HL-60 (cell line): Measurements from ENCODE around the gene PPP3CA.

Experiments
- DNase-seq, 2 experiments: peaks; one replicate each; pipeline ENCODE4 v3.0.0-alpha.2; 2010 to 2020; ENCODE audit warnings: low read depth in 1 of 2, low spot score in 1 of 2
- H3K27ac ChIP-seq: fragments of 250-450 bp; sonication (Bioruptor Pico); replicated peaks from 2 replicates; pipeline ENCODE4 v1.5.1; 2020; ENCODE audit warnings: mild to moderate bottlenecking, moderate library complexity
- H3K27me3 ChIP-seq: fragments of 250-450 bp; sonication (Bioruptor Pico); 2 replicates; pipeline ENCODE4 v1.5.1; 2021; ENCODE audit warnings: mild to moderate bottlenecking, moderate library complexity; ENCODE audit not compliant: insufficient read depth, poor library complexity, severe bottlenecking
- H3K4me3 ChIP-seq: replicated peaks from 2 replicates; pipeline ENCODE4 v1.5.1; 2011; ENCODE audit warnings: mild to moderate bottlenecking, control low read depth, low read length; ENCODE audit not compliant: insufficient read depth
- GABPA ChIP-seq: IDR thresholded peaks from 2 replicates; pipeline ENCODE4 v1.6.1; 2012; ENCODE audit warnings: low read depth
- POLR2AphosphoS5 ChIP-seq: IDR thresholded peaks from 2 replicates; pipeline ENCODE4 v1.6.1; 2012; ENCODE audit warnings: low read depth
- SPI1 ChIP-seq: IDR thresholded peaks from 2 replicates; pipeline ENCODE4 v1.6.1; 2012; ENCODE audit warnings: low read depth, mild to moderate bottlenecking, borderline replicate concordance
- TF ChIP-seq, protein P1 (sequence below): IDR thresholded peaks from 2 replicates; pipeline ENCODE4 v1.6.1; 2012; ENCODE audit warnings: low read depth; ENCODE audit not compliant: insufficient replicate concordance
- TF ChIP-seq, protein P2 (sequence below): IDR thresholded peaks from one replicate; pipeline ENCODE4 v1.5.1; 2011; ENCODE audit warnings: low read length, control low read depth, inconsistent platforms; ENCODE audit not compliant: insufficient read depth

Gene PPP3CA

DNA sequence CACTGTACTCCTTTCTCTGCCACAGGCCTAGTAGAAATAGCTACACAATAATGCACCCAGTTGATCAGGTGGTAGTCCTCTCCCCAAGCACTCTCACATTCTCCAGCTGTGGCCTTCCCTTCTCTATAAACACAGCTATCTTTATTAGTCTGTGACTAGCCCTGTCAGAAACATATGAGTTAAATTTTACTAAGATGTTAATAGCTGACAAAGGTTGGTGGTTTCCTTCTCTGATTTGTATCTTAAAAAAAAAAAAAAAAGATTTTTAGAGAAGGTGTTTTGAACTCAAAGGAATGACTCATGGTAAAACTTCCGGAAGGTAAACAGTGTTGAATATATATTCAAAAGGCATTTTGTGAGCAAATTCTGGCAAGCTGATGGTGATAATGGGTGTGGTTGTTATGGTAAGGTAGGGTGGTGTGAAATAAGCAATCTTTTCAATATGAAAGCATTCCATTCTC lies 327.4 kb downstream of the PPP3CA start:
- DNase-seq: no peak
- H3K27me3 ChIP-seq: no peaks in the 10 kb centered on the region
- TF ChIP-seq, protein P1, sequence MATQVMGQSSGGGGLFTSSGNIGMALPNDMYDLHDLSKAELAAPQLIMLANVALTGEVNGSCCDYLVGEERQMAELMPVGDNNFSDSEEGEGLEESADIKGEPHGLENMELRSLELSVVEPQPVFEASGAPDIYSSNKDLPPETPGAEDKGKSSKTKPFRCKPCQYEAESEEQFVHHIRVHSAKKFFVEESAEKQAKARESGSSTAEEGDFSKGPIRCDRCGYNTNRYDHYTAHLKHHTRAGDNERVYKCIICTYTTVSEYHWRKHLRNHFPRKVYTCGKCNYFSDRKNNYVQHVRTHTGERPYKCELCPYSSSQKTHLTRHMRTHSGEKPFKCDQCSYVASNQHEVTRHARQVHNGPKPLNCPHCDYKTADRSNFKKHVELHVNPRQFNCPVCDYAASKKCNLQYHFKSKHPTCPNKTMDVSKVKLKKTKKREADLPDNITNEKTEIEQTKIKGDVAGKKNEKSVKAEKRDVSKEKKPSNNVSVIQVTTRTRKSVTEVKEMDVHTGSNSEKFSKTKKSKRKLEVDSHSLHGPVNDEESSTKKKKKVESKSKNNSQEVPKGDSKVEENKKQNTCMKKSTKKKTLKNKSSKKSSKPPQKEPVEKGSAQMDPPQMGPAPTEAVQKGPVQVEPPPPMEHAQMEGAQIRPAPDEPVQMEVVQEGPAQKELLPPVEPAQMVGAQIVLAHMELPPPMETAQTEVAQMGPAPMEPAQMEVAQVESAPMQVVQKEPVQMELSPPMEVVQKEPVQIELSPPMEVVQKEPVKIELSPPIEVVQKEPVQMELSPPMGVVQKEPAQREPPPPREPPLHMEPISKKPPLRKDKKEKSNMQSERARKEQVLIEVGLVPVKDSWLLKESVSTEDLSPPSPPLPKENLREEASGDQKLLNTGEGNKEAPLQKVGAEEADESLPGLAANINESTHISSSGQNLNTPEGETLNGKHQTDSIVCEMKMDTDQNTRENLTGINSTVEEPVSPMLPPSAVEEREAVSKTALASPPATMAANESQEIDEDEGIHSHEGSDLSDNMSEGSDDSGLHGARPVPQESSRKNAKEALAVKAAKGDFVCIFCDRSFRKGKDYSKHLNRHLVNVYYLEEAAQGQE: no peak
- no peak for TF ChIP-seq GABPA
- TF ChIP-seq POLR2AphosphoS5: no peak
- TF ChIP-seq, protein P2, sequence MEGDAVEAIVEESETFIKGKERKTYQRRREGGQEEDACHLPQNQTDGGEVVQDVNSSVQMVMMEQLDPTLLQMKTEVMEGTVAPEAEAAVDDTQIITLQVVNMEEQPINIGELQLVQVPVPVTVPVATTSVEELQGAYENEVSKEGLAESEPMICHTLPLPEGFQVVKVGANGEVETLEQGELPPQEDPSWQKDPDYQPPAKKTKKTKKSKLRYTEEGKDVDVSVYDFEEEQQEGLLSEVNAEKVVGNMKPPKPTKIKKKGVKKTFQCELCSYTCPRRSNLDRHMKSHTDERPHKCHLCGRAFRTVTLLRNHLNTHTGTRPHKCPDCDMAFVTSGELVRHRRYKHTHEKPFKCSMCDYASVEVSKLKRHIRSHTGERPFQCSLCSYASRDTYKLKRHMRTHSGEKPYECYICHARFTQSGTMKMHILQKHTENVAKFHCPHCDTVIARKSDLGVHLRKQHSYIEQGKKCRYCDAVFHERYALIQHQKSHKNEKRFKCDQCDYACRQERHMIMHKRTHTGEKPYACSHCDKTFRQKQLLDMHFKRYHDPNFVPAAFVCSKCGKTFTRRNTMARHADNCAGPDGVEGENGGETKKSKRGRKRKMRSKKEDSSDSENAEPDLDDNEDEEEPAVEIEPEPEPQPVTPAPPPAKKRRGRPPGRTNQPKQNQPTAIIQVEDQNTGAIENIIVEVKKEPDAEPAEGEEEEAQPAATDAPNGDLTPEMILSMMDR: no peak
- TF ChIP-seq SPI1: no peak
- H3K27ac ChIP-seq: no peak overlapping the region
- no peak overlapping the region for H3K4me3 ChIP-seq

DNA sequence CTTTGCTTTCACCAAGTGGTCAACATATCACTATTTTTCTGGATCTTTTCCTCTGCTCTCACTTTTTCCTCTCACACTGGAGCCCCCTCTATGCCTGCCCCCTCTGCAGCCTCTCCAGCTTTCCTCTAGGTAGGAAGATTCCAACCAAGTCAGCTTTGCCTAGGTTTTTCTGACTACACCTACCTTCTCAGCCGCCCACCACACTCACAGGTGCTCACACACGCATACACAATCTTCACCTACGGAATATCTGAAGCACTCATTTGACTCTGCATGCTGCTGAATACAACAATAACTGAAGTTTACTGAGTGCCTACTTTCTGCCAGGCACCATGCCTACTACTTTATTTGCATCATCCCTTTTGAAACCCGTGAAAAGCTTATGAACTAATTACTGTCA lies 328.0 kb downstream of the PPP3CA start:
- Histone ChIP-seq H3K4me3 (no peak overlapping the region), H3K27me3 (no peaks in the 10 kb centered on the region), H3K27ac (no peak overlapping the region)
- TF ChIP-seq, protein P2: no peak
- TF ChIP-seq GABPA (no peak), POLR2AphosphoS5 (no peak), SPI1 (no peak)
- TF ChIP-seq, protein P1: no peak
- DNase-seq: no peak

DNA sequence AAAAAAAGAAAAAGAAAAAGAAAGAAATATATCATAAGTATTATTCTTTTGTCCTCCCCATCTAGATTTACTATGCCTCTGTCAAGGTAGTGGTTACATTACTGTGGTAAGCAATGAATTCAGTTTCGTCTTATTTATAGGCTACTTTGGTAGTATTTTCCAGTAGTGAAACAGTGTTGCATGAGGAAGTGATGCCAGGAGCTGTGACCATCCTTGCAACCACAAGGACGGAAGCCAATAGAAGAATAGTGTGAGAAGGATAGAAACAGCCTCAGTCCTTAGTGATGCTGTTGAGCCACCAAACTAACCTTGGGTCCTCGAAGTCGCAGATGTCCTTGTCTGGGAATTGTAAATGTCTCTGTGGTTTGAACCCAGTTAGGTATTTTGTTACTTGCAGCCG lies 328.5 kb downstream of the PPP3CA start:
- peak; percentile 79; the same call in 1 of the 2 replicates for TF ChIP-seq SPI1
- TF ChIP-seq, protein P2: no peak
- Histone ChIP-seq H3K4me3 (no peak overlapping the region), H3K27me3 (no peaks in the 10 kb centered on the region), H3K27ac (no peak overlapping the region)
- DNase-seq: peak; percentile 43

DNA sequence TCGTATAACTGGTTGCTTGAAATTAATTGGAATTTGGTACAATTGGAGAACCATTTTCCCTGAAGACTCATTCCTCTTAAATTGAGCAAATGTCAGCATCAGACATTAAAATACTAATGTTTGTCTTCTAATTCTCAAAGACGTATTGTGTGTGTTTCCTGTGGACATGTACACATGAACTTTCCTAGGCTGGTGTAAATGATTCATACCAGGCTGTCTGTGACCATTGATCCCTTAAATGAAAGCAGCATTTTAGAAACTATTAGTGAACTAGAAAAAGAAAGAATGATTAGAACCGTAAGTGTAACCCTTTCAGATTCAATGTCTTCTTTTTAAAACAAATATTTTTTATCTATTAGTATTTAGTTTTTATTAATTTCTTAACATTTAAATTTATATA lies 332.9 kb downstream of the PPP3CA start:
- H3K4me3 ChIP-seq: no peak overlapping the region
- TF ChIP-seq SPI1 (no peak), GABPA (no peak), POLR2AphosphoS5 (no peak)
- TF ChIP-seq, protein P1: no peak
- TF ChIP-seq, protein P2: no peak
- no peaks in the 10 kb centered on the region for H3K27me3 ChIP-seq
- DNase-seq: no peak
- no peak overlapping the region for H3K27ac ChIP-seq
